HG02588 (cell line): ENCODE results near the gene RBFOX2.
"Not testable (repeated sequence)": the region's sequence is repeated elsewhere in the genome, so short reads cannot be mapped to it uniquely, and the experiment has no call there.

Source experiments
- ATAC-seq: cut with Tn5 transposase; IDR thresholded peaks from one replicate; pipeline ENCODE4 v1.9.1; 2021; ENCODE audit warnings: mild to moderate bottlenecking, moderate library complexity; ENCODE audit not compliant: unreplicated experiment

Gene RBFOX2

DNA sequence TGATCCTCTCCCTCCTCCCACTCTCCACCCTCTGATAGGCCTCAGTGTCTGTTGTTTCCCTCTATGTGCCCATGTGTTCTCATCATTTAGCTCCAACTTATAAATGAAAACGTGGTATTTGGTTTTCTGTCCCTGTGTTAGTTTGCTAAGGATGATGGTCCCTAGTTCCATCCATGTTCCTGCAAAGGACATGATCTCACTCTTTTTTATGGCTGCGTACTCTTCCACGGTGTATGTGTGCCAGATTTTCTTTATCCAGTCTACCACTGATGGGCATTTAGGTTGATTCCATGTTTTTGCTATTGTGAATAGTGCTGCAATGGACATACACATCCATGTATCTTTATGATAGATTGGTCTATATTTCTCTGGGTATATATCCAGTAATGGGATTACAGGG, 15.9 kb upstream of the RBFOX2 start:
- ATAC-seq, result not testable (repeated sequence)

GRCh38 chr22:36042240-36042639, 13.6 kb upstream of the RBFOX2 start:
- no peak for ATAC-seq

DNA sequence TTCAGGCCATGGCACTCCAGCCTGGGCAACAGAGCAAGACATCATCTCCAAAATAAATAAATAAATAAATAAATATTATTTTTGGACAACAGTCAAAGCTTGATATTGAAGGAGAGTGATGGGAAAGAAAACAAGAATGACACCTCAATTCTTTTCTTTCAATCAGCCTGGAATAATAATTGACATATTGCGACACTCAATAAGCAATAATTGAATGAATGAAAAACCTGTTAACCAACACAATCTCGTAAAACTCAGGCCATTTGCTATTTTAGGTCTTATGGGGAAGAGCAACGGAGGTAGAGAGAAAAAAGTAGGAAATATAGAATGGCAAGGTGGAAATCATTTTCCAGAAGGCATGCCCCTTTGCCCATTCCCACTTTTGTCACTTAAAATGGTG, 10.5 kb upstream of the RBFOX2 start:
- no peak for ATAC-seq

DNA sequence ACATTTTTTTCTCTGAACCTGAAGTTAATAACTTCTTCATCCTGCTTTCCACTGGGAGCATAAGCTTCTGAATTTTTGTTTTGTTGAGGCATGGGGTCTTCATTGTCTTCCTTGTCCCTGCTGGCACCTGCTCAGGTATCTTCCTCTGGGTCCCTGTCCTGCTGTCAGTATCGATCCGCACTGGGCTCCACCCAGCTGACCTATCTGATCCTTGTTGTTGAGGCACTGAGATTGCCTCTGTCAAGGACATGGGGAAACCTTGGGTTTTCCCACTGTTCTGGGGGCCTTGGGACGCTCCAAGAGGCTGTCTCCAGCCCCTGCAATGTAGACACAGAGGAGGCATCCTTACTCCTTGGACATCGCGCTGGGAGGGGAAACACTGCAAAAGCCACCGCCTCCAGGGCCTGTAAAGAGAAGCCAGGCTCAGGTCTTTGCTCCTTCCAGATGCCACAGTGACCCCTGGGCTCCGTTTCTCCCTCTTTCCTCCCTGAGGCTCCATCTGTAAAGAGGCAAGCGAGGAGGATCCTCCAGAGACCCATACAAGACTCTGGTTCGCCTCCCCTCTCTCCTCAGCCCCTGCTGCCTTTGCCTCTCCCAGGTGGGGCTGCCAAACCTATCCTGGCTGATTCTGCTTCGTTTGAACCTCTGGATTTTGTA, 8.6 kb upstream of the RBFOX2 start:
- ATAC-seq, result no peak

DNA sequence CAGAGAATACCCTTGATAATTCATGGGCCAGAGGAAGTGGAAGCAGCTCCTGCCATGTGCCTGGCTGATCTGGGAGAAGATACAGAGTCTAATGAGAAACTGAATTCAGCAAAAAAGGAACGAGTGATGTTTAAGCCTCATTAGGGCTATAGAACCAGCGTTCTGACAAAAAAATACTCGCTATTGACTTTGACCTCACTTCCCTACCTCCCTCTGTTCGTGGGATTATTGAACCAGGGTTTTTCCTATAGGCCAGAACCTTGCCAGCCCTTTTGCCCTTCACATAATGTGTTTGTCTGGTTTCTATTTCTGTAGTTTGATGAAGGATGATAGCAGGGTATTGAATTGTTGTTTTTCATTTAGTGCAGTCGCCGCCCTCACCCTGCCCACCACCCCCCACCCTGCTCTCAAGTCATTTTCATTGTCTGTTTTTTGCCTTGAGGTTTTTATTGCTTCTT, 7.6 kb upstream of the RBFOX2 start:
- no peak for ATAC-seq

DNA sequence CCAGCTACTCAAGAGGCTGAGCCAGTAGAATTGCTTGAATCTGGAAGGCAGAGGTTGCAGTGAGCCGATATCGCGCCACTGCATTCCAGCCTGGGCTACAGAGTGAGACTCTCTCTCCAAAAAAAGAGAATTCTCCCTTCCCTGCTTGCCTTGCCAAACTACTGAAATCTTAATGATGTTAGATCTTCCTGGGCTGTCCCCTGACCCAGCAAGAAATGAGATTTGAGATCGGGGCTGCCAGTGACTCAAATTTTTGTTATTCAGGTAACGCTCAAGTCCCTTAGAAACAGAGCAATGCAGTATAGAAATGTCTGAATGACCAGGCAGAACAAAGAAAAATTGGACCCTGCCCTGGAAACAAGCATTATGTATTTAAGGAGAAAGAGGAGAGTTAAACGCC, 4.0 kb upstream of the RBFOX2 start:
- ATAC-seq, result no peak

GRCh38 chr22:36029406-36029755, 757 bp upstream of the RBFOX2 start:
- ATAC-seq, result no peak

GRCh38 chr22:36027935-36028645, 534 bp downstream of the RBFOX2 start:
- no peak for ATAC-seq

- no peak for ATAC-seq
Observed at GRCh38 chr22:36027579-36027934, 1.1 kb downstream of the RBFOX2 start.

- no peak for ATAC-seq
Observed at GRCh38 chr22:36026741-36027140, 1.9 kb downstream of the RBFOX2 start.

GRCh38 chr22:36022697-36023096, 5.9 kb downstream of the RBFOX2 start:
- no peak for ATAC-seq

- no peak for ATAC-seq
Observed at GRCh38 chr22:36022162-36022561, 6.5 kb downstream of the RBFOX2 start.

DNA sequence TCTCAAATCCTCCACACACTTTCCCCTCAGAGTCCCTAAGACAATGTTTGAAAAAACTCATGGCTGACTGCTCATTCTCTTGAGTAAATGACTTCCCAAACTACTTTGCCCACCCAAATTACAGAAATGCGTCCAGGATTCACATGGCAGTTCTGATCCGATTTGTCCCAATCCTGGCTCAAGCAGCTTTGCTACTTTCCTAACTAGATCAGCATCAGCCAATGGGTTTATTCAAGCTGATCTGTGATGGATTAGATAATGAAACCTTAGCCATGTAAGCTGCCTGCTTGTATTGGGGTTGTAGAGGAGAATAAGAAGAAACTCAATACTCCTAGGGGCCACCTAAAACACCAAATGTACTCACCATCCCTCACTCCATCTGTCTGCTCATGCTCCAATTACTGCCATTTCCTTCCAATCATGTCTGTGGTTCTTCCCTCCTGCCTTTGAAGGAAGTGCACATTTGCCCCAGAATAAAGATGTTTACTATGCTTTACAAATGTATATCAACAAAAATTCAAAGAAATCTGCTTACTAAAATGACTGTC, 6.9 kb downstream of the RBFOX2 start:
- no peak for ATAC-seq

GRCh38 chr22:36020865-36021264, 7.8 kb downstream of the RBFOX2 start:
- not testable (repeated sequence) for ATAC-seq

DNA sequence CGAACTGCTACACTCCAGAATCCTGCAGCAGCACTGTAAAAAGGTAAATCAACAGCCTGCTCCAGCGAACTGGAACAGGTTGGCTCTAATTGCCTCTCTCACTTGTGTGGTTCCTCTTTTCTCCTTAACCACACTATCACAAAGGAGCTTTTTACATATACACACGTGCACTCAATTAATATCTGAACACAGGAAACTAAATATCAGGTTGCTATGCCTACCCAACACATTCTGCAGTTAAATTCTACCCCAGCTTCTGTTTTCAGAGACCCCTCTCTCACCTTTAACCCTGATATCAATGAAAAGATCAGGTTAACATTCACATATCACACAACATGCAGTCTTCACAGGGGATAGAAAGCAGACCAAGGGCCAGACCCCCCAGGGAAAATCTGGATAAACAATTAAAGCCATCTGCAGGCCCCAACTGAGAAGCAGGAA, 11.0 kb downstream of the RBFOX2 start:
- no peak for ATAC-seq

GRCh38 chr22:36016684-36017083, 11.9 kb downstream of the RBFOX2 start:
- ATAC-seq, result no peak

DNA sequence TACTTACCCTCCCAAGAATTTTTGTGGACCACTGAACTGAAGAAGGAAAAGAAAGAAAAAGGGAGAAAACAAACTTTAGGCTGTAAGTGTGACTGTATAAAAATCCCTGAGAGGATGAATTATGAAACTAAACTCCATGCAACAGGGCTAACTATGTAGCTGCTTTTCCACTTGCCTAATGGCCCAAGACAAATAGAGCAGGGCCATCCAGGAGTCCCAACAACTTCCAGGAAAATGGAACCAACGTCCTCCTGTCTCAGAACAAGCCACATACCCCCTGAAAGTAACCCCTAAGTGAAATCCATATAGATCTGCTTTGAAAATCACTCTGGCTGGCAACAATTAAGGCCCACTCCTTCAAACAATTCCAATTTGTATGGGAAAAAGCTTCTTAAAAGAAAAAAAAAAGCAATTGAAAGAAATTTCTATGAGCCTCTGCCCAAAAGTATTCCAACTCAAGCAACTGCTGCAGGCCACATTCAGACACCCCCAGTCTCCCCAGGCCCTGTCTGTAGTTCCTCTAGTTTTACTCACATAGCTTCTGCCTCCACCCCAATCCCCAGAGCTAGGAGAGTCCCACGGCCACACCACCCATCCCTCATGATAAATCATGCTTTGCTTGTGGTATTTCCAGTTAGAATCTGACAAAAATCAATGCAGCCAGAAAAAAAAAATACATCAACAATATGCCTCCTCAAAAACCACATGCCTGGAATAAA, 12.7 kb downstream of the RBFOX2 start:
- ATAC-seq, result no peak

DNA sequence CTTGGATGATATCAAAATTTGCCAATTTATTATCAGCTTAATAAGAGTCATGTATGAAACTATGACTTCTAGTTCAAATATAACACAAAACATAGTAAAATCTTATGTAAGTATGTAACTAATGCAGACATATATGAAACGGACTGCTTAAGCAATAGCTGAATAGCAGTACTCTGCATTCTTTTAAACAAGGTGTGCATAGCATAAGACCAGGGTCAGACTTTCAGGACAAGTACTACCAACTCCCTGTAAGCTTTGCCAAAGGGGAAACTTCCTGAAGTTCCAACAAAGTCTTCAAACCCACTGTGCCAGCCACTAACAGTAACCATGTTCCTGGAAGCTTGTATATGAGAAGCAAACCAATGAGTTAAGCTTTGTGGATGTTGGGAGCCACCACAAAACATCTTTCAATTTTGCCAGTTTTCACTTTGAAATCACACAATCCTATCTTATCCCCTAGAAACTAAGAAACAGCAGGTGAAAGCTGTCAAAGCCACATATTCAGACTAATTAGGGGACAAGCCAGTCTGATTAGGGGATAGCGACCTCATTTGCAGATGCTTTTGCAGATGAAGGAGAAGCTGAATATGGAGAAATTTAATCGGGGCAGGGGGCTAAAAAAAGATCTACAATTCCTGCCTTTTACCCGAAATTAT, 13.3 kb downstream of the RBFOX2 start:
- no peak for ATAC-seq

DNA sequence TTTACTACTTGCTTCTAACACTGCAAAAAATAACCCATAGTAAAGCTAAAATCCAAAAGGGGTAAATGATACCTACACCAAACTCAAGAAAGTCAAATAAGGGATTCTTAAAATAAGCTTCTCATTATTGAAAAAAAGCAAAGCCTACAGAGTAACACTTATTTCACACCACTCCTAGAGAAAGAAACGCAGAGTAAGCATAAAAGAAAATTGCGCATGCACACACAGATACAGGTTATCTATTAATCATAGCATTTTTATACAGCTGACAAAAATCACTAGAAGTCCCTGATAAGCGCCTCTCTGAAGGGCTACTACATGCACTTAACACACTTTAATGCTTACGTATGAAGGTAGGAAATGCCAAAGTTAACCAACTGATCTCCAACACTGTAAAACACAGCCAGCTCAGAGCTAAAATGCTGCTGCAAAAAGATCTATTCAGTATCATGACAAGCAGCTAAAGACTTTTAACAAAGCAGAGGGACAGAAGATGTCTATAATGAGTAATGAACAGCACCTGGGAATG, 14.0 kb downstream of the RBFOX2 start:
- no peak for ATAC-seq

- no peak for ATAC-seq
Observed at GRCh38 chr22:36012332-36012731, 16.3 kb downstream of the RBFOX2 start.

DNA sequence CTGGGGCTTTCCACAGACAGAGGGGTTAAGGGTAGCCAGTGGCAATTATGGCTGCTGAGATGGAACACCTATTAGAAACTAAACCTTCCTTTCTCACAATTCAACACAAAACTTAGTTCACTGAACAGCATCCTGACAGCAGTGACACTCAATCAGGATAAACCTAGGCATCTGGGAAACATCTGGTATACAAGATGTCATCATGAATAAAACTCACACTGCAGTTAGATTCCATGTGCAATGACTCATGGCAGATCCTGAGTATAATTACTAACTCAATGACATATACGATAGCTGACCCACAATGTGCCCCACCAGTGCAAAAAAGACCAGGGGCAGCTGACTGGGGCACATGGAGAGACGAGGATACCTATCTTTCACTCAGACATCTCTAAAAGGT, 17.7 kb downstream of the RBFOX2 start:
- ATAC-seq, result no peak
